GM12878 (cell line): Measurements from ENCODE around the gene ATP1B1. TPM values are rescaled to one million over a fixed set of nuclear protein-coding genes. Genes with fewer than 3 reads are reported as not detected.

Experiments used
- ATAC-seq: fragments of 200-7000 bp; cut with Tn5 transposase; 3 replicates; pipeline ENCODE4 v1.9.1; 2020; ENCODE audit warnings: mild to moderate bottlenecking, moderate library complexity
- BruUV-seq: library from RNA; stranded (reverse); fragments of 400-500 nt; replicated peaks from 2 replicates; lab custom pipeline; 2021; lab: Mats Ljungman, UMichigan
- CTCF ChIA-PET: fragments of 300-600 bp; sonication (Branson Sonifier 250); formaldehyde crosslinking; extraction: SDS; loops from one replicate; lab custom pipeline; 2021; ENCODE audit warnings: inconsistent platforms; lab: Yijun Ruan, JAX
- POLR2A ChIA-PET: fragments of 350-600 bp; formaldehyde crosslinking; extraction: SDS; loops from one replicate; lab custom pipeline; 2021; ENCODE audit warnings: inconsistent platforms; lab: Charles Lee
- RAD21 ChIA-PET: fragments of 300-600 bp; sonication (Branson Sonifier 250); formaldehyde crosslinking; loops from one replicate; lab custom pipeline; 2023; ENCODE audit warnings: antibody characterized with exemption; ENCODE audit not compliant: unreplicated experiment; lab: Charles Lee
- SMC1A ChIA-PET: fragments of 300-600 bp; sonication (Branson Sonifier 250); formaldehyde crosslinking; loops from one replicate; lab custom pipeline; 2023; ENCODE audit not compliant: unreplicated experiment, uncharacterized antibody; lab: Charles Lee
- DNase-seq: peaks from one replicate; pipeline ENCODE4 v3.0.0-alpha.2; 2011; ENCODE audit warnings: low read depth, low spot score
- FAIRE-seq: peaks from 3 replicates; lab custom pipeline; 2011; peaks lifted over from hg19 to GRCh38; lab: Jason Lieb, UNC
- H2AFZ ChIP-seq: 2 replicates; pipeline ENCODE4 v1.6.0; 2011; ENCODE audit warnings: low read depth, low read length, control low read depth; ENCODE audit not compliant: control insufficient read depth
- H3K27ac ChIP-seq: 2 replicates; pipeline ENCODE4 v1.5.1; 2011; ENCODE audit warnings: control low read depth; ENCODE audit not compliant: control insufficient read depth, insufficient read depth
- H3K27me3 ChIP-seq, 2 experiments: replicated peaks in 1 of 2; 2 replicates each; pipeline versions ENCODE4 v1.6.0 to v1.6.1; 2011; ENCODE audit warnings: low read length in 1 of 2; ENCODE audit not compliant: control insufficient read depth in 2 of 2, insufficient read depth in 2 of 2
- H3K36me3 ChIP-seq, 2 experiments: 2 replicates each; pipeline ENCODE4 v1.5.1; 2011; ENCODE audit warnings: low read length in 1 of 2; ENCODE audit not compliant: control insufficient read depth in 2 of 2, insufficient read depth in 2 of 2
- H3K4me1 ChIP-seq: 2 replicates; pipeline ENCODE4 v1.6.1; 2011; ENCODE audit warnings: mild to moderate bottlenecking, low read length, moderate library complexity, mixed read lengths; ENCODE audit not compliant: control insufficient read depth, insufficient read depth
- H3K4me2 ChIP-seq: 2 replicates; pipeline ENCODE4 v1.6.0; 2011; ENCODE audit warnings: control low read depth; ENCODE audit not compliant: control insufficient read depth, insufficient read depth
- H3K4me3 ChIP-seq: fragments of 200-600 bp; sonication (generic); 2 replicates; pipeline ENCODE4 v1.5.1; 2016
- H3K79me2 ChIP-seq: 2 replicates; pipeline ENCODE4 v1.6.0; 2011; ENCODE audit warnings: low read length; ENCODE audit not compliant: control insufficient read depth, insufficient read depth
- H3K9ac ChIP-seq: 2 replicates; pipeline ENCODE4 v1.8.0; 2011; ENCODE audit warnings: low read length, control low read depth, mixed read lengths; ENCODE audit not compliant: control insufficient read depth, insufficient read depth
- H3K9me3 ChIP-seq: replicated peaks from 3 replicates; pipeline ENCODE4 v1.5.1; 2011; ENCODE audit warnings: mild to moderate bottlenecking, low read length; ENCODE audit not compliant: control insufficient read depth, insufficient read depth
- H4K20me1 ChIP-seq: 2 replicates; pipeline ENCODE4 v1.6.0; 2011; ENCODE audit not compliant: control insufficient read depth, insufficient read depth
- BCL11A ChIP-seq: IDR thresholded peaks from 2 replicates; pipeline ENCODE4 v1.6.1; 2011; ENCODE audit warnings: low read depth, low read length
- CREB1 ChIP-seq: IDR thresholded peaks from 2 replicates; pipeline ENCODE4 v1.6.1; 2012; ENCODE audit warnings: low read depth, mild to moderate bottlenecking, inconsistent platforms
- CTCF ChIP-seq, 3 experiments: IDR thresholded peaks in 2 of 3; conservative IDR thresholded peaks in 1 of 3; 2 replicates each; pipeline ENCODE4 v1.5.1; 2011; ENCODE audit warnings: low read depth in 3 of 3, low read length in 3 of 3, mild to moderate bottlenecking in 3 of 3, control low read depth in 2 of 3, moderate library complexity in 2 of 3, inconsistent platforms in 1 of 3, mixed read lengths in 1 of 3; ENCODE audit not compliant: control insufficient read depth in 2 of 3, insufficient read depth in 1 of 3; ENCODE audit errors: extremely low read depth in 1 of 3
- JUNB ChIP-seq: IDR thresholded peaks from 2 replicates; pipeline ENCODE4 v1.6.1; 2016; ENCODE audit warnings: antibody characterized with exemption, mild to moderate bottlenecking
- MYB ChIP-seq: fragments of 150-350 bp; IDR thresholded peaks from 2 replicates; pipeline ENCODE4 v1.6.1; 2014; ENCODE audit warnings: mild to moderate bottlenecking, low read depth, low read length, borderline replicate concordance
- NBN ChIP-seq: fragments of 450-650 bp; IDR thresholded peaks from 2 replicates; pipeline ENCODE4 v1.6.1; 2016
- NFYB ChIP-seq: IDR thresholded peaks from 2 replicates; pipeline ENCODE4 v1.6.1; 2011; ENCODE audit warnings: low read depth, mild to moderate bottlenecking, low read length, improper control_type of control experiment, moderate library complexity; ENCODE audit not compliant: insufficient read depth
- NR2C1 ChIP-seq: fragments of 450-650 bp; IDR thresholded peaks from 2 replicates; pipeline ENCODE4 v1.6.1; 2017; ENCODE audit warnings: antibody characterized with exemption, mild to moderate bottlenecking, moderate library complexity
- SIX5 ChIP-seq: IDR thresholded peaks from 2 replicates; pipeline ENCODE4 v1.6.1; 2011; ENCODE audit warnings: mild to moderate bottlenecking, low read depth, low read length, moderate library complexity; ENCODE audit not compliant: severe bottlenecking
- SKIL ChIP-seq: fragments of 450-650 bp; IDR thresholded peaks from 2 replicates; pipeline ENCODE4 v1.6.1; 2017; ENCODE audit warnings: mild to moderate bottlenecking, low read depth, inconsistent platforms; ENCODE audit not compliant: poor library complexity, severe bottlenecking
- USF2 ChIP-seq: IDR thresholded peaks from 2 replicates; pipeline ENCODE4 v1.6.1; 2011; ENCODE audit warnings: low read depth, low read length, improper control_type of control experiment, borderline replicate concordance
- ZBTB11 ChIP-seq: fragments of 450-650 bp; formaldehyde crosslinking; IDR thresholded peaks from 2 replicates; pipeline ENCODE4 v1.5.0; 2022; ENCODE audit warnings: mild to moderate bottlenecking, missing genetic modification characterization
- ZNF384 ChIP-seq: IDR thresholded peaks from 2 replicates; pipeline ENCODE4 v1.6.1; 2012; ENCODE audit warnings: low read depth, mild to moderate bottlenecking, low read length, improper control_type of control experiment, borderline replicate concordance
- ZNF622 ChIP-seq: fragments of 450-650 bp; IDR thresholded peaks from 2 replicates; pipeline ENCODE4 v1.6.1; 2017; ENCODE audit warnings: mild to moderate bottlenecking, inconsistent platforms
- ZSCAN29 ChIP-seq: fragments of 450-650 bp; IDR thresholded peaks from 2 replicates; pipeline ENCODE4 v1.6.1; 2017; ENCODE audit warnings: mild to moderate bottlenecking, moderate library complexity
- WGBS: methylation state at CpG from one replicate; pipeline ENCODE4 v1.1.6; 2016; ENCODE audit warnings: low lambda C conversion rate; ENCODE audit not compliant: insufficient replicate concordance, insufficient coverage; ENCODE audit errors: missing lambda C conversion rate; 5-methylcytosine and 5-hydroxymethylcytosine counted together
- in situ Hi-C: fragments of 300-500 bp; cut with MboI; formaldehyde crosslinking; loops from 9 replicates; pipeline ENCODE4 v1.14.3; 2018; ENCODE audit warnings: mixed read lengths
- intact Hi-C: fragments of 100-400 bp; cut with micrococcal nuclease; formaldehyde crosslinking; loops from one replicate; pipeline ENCODE4 v1.14.2; 2022; ENCODE audit not compliant: unreplicated experiment
- polyA plus RNA-seq, 11 experiments: library from polyadenylated mRNA; depleted of rRNA in 4 of 11; unstranded in 6 of 11; stranded (reverse) in 5 of 11; fragments of >200 nt; fragmentation: Nextera tagmentation in 4 of 11; fragmentation: Illumina TruSeq in 1 of 11; extraction: Ambion mirVana in 4 of 11; extraction: Trizol in 1 of 11; gene quantifications; 1 replicate in 1 of 11; 2 replicates in 10 of 11; pipeline versions ENCODE4 v1.2.1 to v1.2.3, GENCODE V29; 2011 to 2016; ENCODE audit warnings: inconsistent platforms in 2 of 11, missing spikeins in 2 of 11, low read depth in 1 of 11
- total RNA-seq, 4 experiments: library from RNA; depleted of rRNA in 3 of 4; stranded (reverse); fragments of >200 nt in 3 of 4; fragmentation: Illumina TruSeq in 1 of 4; extraction: Trizol in 1 of 4; gene quantifications; 2 replicates each; pipeline versions ENCODE4 v1.2.1 to v1.2.3, GENCODE V29; 2013 to 2021

Gene ATP1B1
- total and polyA plus RNA-seq, 10 of the 15 experiments (the other 5 are each of a cell fraction or from before 2014, with no cell fraction given), result 0.84 to 14.0 (median 1.4) TPM

- TF ChIP-seq ZNF622, result no peak
- no peak for TF ChIP-seq ZBTB11 (CRISPR knock-in tag)
- TF ChIP-seq SIX5, result no peak
- no peak for TF ChIP-seq NFYB
- no peak for TF ChIP-seq CREB1
- TF ChIP-seq ZSCAN29, result no peak
- no peak for TF ChIP-seq BCL11A
- TF ChIP-seq NR2C1, result no peak
- no peak for TF ChIP-seq ZNF384
- no peak for TF ChIP-seq MYB
- TF ChIP-seq CTCF (IDR thresholded peaks at IDR 0.05 in 2 of 3, conservative IDR thresholded peaks at IDR 0.05 in 1 of 3; ENCODE audit: control insufficient read depth in 2 of 3, extremely low read depth in 1 of 3, insufficient read depth in 1 of 3, low read depth in 3 of 3, low read length in 3 of 3), result no peak
- TF ChIP-seq USF2, result no peak
- TF ChIP-seq JUNB, result no peak
- TF ChIP-seq SKIL, result no peak
- no peak for TF ChIP-seq NBN
- peaks cover 2 to 3% of the 10 kb centered on the region in 2 experiments; a peak in 2 of 4 replicates for H3K27me3 ChIP-seq
- FAIRE-seq, result no peak
These were observed 6.3 kb upstream of the ATP1B1 start for GRCh38 chr1:169100208-169100607.

More at GRCh38 chr1:169100208-169100607, 6.3 kb upstream of the ATP1B1 start:
- ChIA-PET RAD21 (interaction anchor here (0.6 to 3.2 kb wide), 4 partner anchors 9 to 75 kb away, joined by 3 to 9 read pairs (median 3); no protein-coding TSS in a partner anchor), POLR2A (interaction anchor here (1.4 kb wide), 1 partner anchor 8 kb away, joined by 3 read pairs; no protein-coding TSS in a partner anchor), SMC1A (interaction anchor here (0.9 to 17.5 kb wide), 9 partner anchors 6 to 105 kb away, joined by 3 to 188 read pairs (median 4); partner anchors contain the start of gene ATP1B1), CTCF (interaction anchor here (1.0 to 2.4 kb wide), 4 partner anchors 9 to 51 kb away, joined by 3 to 8 read pairs (median 3); no protein-coding TSS in a partner anchor)
- ATAC-seq (no peak), DNase-seq (no peak)
- no peak overlapping the region for H2AFZ ChIP-seq
- no peaks in the 10 kb centered on the region for H4K20me1 ChIP-seq
- intact Hi-C loops (no loop called here), in situ Hi-C loops (no loop called here)
- no peaks in the 10 kb centered on the region for H3K36me3 ChIP-seq
- H3K9ac ChIP-seq, result no peak overlapping the region
- H3K79me2 ChIP-seq, result no peaks in the 10 kb centered on the region
- BruUV-seq, result no TSS peak
- no peak overlapping the region for H3K4me2 ChIP-seq
- H3K4me3 ChIP-seq, result no peak overlapping the region
- H3K27ac ChIP-seq, result no peak overlapping the region
- 8% methylated on average over 1 of the region's 1 CpG for WGBS
- H3K4me1 ChIP-seq, result peaks cover 5% of the 10 kb centered on the region; the same call in 1 of the 2 replicates
- H3K9me3 ChIP-seq, result no peaks in the 10 kb centered on the region; the same call in 2 of the 3 replicates
